T-helper 2 cell treated with Interferon-gamma antibody and Interleukin-4, amounts not matched to agents 5 μg/mL and 100 μg/mL, for 36 hours (primary cell): Measurements from ENCODE around the gene MPHOSPH10.
"Not testable (repeated sequence)": the region's sequence is repeated elsewhere in the genome, so short reads cannot be mapped to it uniquely, and the experiment has no call there.

Experiments
- DNase-seq: peaks from one replicate; pipeline ENCODE4 v3.0.0; 2021; ENCODE audit warnings: low spot score
- H3K27ac Mint-ChIP-seq: one replicate; pipeline ENCODE4 v1.8.0; 2021; ENCODE audit warnings: mild to moderate bottlenecking, mixed read lengths
- H3K27me3 Mint-ChIP-seq: one replicate; pipeline ENCODE4 v1.8.0; 2021; ENCODE audit warnings: low read depth, mixed read lengths
- H3K36me3 Mint-ChIP-seq: one replicate; pipeline ENCODE4 v1.8.0; 2021; ENCODE audit warnings: low read depth, mixed read lengths
- H3K4me1 Mint-ChIP-seq: one replicate; pipeline ENCODE4 v1.8.0; 2021; ENCODE audit warnings: low read depth, mixed read lengths
- H3K4me3 Mint-ChIP-seq: one replicate; pipeline ENCODE4 v1.8.0; 2022; ENCODE audit warnings: mild to moderate bottlenecking, moderate library complexity, mixed read lengths
- H3K9me3 Mint-ChIP-seq: one replicate; pipeline ENCODE4 v1.8.0; 2021; ENCODE audit warnings: mixed read lengths

Gene MPHOSPH10

DNA sequence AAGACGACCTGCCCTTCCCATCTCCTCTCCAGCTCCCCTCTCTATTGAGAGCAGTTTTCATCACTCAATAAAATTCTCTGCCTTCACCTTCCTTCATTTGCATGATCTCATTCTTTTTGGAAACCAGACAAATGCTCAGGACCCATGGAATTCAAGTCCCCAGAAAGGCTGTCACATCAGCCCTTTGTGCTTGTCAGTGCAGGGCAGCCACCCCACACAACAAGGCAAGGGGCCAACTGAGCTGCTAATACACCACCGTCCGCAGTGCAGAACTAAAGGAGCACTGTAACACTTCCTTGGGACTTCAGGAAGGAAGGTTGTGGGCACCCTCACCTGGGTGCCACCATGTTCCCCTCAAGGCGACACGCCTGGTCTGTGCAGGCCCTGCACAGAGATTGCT is 26.6 kb upstream of the MPHOSPH10 start:
- H3K9me3 Mint-ChIP-seq: no peaks in the 10 kb centered on the region
- no peak overlapping the region for H3K27ac Mint-ChIP-seq
- no peak overlapping the region for H3K4me3 Mint-ChIP-seq

GRCh38 chr2:71106463-71106862 is 24.0 kb upstream of the MPHOSPH10 start:
- H3K27me3 Mint-ChIP-seq, H3K4me1 Mint-ChIP-seq, H3K36me3 Mint-ChIP-seq, H3K9me3 Mint-ChIP-seq, H3K27ac Mint-ChIP-seq, DNase-seq, H3K4me3 Mint-ChIP-seq: not testable (repeated sequence)

More for the DNA sequence above, 26.6 kb upstream of the MPHOSPH10 start:
- peaks cover 7% of the 10 kb centered on the region for H3K27me3 Mint-ChIP-seq
- H3K36me3 Mint-ChIP-seq: no peaks in the 10 kb centered on the region
- DNase-seq: no peak
- H3K4me1 Mint-ChIP-seq: no peaks in the 10 kb centered on the region

GRCh38 chr2:71108091-71108490 is 22.3 kb upstream of the MPHOSPH10 start:
- no peak overlapping the region for H3K4me3 Mint-ChIP-seq
- no peaks in the 10 kb centered on the region for H3K27me3 Mint-ChIP-seq
- peaks cover 2% of the 10 kb centered on the region for H3K36me3 Mint-ChIP-seq
- H3K4me1 Mint-ChIP-seq: peaks cover 6% of the 10 kb centered on the region
- H3K9me3 Mint-ChIP-seq: no peaks in the 10 kb centered on the region
- no peak overlapping the region for H3K27ac Mint-ChIP-seq
- DNase-seq: no peak

DNA sequence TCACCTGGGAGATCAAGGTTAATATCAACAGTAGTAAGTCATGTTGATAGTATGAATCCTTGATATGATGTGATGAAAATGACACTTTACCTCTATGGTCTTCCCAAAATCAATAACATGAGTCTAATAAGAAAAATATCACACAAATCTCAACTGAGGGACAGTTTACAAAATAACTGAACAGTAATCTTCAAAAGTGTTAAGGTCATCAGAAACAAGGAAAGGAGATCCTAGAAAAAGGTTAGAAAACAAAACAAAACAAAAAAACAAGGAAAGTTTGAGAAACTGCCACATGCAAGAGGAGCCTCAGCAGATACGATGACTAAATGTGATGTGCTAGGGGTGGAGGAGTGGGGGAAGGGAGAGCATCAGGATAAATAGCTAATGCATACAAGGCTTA is 16.6 kb upstream of the MPHOSPH10 start:
- Mint-ChIP-seq H3K27ac (no peak overlapping the region), H3K4me1 (peaks cover 8% of the 10 kb centered on the region), H3K4me3 (no peak overlapping the region), H3K36me3 (peaks cover 15% of the 10 kb centered on the region), H3K27me3 (no peaks in the 10 kb centered on the region), H3K9me3 (no peaks in the 10 kb centered on the region)
- no peak for DNase-seq

- no peak for DNase-seq
- Mint-ChIP-seq H3K4me3 (no peak overlapping the region), H3K9me3 (no peaks in the 10 kb centered on the region), H3K27ac (no peak overlapping the region), H3K27me3 (no peaks in the 10 kb centered on the region), H3K36me3 (peaks cover 17% of the 10 kb centered on the region), H3K4me1 (peaks cover 4% of the 10 kb centered on the region)
These were observed 13.4 kb upstream of the MPHOSPH10 start for GRCh38 chr2:71117063-71117462.

DNA sequence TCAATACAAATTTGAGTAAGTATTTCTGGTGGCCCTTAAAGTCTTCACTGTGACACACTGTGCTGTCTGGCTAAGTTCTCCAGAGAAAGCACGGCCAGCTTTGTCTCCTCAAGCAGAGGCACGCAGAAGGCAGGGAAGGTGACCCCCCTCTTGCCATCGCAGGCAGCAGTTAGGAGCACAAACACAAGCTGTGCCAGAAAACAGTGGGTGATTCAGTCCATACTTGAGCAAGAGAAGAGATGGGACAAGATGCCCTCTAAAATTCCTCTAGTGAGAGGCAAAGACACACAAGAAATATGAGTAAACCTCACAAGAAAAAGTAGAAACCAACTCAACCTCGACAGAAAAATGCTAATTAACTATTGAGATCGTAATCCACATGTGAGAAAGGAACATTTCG is 10.2 kb upstream of the MPHOSPH10 start:
- no peak for DNase-seq
- H3K4me3 Mint-ChIP-seq: no peak overlapping the region
- H3K9me3 Mint-ChIP-seq: no peaks in the 10 kb centered on the region
- H3K36me3 Mint-ChIP-seq: peaks cover 15% of the 10 kb centered on the region
- no peak overlapping the region for H3K27ac Mint-ChIP-seq
- H3K4me1 Mint-ChIP-seq: no peaks in the 10 kb centered on the region
- no peaks in the 10 kb centered on the region for H3K27me3 Mint-ChIP-seq

- Mint-ChIP-seq H3K27ac (no peak overlapping the region), H3K4me1 (no peaks in the 10 kb centered on the region), H3K27me3 (no peaks in the 10 kb centered on the region), H3K9me3 (no peaks in the 10 kb centered on the region), H3K36me3 (peaks cover 14% of the 10 kb centered on the region), H3K4me3 (no peak overlapping the region)
- DNase-seq: no peak
These were observed 9.0 kb upstream of the MPHOSPH10 start for GRCh38 chr2:71121479-71121878.

DNA sequence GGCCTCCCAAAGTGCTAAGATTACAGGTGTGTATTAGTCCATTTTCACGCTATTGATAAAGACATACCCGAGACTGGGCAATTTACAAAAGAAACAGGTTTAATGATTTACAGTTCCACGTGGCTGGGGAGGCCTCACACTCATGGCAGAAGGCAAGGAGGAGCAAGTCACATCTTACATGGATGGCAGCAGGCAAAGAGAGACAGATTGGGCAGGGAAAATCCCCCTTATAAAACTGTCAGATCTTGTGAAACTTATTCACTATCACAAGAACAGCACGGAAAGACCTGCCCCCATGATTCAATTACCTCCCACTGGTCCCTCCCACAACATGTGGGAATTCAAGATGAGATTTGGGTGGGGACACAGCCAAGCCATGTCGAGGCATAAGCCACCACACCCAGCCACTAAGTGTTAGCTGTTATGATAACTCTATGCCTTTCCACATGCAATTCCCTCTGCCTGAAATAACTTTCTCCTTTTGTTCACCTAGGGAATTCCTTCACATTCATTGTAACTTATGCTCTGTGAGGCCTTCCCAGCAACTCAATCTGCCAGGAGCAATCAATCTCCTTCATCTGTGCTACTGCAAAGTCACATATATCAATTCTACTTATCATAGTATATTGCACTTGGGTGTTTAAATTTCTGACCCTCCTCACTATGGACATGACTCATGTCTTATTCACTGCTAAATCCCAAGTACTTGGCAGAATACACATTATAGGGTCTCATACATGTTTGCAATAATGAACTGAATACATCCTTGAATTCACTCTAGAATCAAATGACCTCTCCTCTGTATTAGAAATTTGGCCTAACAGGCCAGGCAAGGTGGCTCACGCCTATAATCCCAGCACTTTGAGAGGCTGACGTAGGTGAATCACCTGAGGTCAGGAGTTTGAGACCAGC is 7.8 kb upstream of the MPHOSPH10 start:
- Mint-ChIP-seq H3K27me3 (no peaks in the 10 kb centered on the region), H3K9me3 (no peaks in the 10 kb centered on the region), H3K27ac (no peak overlapping the region), H3K36me3 (peaks cover 14% of the 10 kb centered on the region), H3K4me1 (peaks cover 1% of the 10 kb centered on the region), H3K4me3 (no peak overlapping the region)
- DNase-seq: no peak

DNA sequence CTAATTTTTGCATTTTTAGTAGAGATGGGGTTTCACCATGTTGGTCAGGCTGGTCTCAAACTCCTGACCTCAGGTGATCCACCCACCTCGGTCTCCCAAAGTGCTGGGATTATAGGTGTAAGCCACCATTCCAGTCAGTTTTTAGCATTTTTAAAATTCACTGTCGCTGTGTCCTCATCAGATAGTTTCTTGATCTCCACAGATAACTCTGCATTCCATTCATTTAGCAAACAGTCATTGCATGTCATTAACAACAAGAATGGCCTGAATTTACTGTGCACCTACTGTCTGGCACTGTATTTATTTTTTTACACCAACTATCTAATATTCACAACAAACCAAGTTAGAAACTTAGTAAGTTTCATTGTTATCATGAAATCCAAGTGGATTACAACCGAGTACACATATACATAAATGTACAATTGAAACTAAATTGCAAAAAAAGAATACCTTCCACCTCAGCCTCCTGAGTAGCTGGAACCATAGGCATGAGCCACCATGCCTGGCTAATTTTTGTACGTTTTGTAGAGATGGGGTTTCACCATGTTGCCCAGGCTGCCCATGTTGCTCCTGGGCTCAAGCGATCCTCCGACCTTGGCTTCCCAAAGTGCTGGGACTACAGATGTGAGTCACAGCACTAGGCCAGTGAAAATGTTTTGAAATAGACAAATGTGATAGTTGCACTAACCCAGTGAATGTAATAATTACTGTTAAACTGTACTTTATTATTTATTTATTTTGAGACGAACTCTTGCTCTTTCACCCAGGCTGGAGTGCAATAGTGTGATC is 4.7 kb upstream of the MPHOSPH10 start:
- no peaks in the 10 kb centered on the region for H3K27me3 Mint-ChIP-seq
- peaks cover 15% of the 10 kb centered on the region for H3K36me3 Mint-ChIP-seq
- no peak for DNase-seq
- no peaks in the 10 kb centered on the region for H3K9me3 Mint-ChIP-seq
- H3K27ac Mint-ChIP-seq: no peak overlapping the region
- no peak overlapping the region for H3K4me3 Mint-ChIP-seq
- H3K4me1 Mint-ChIP-seq: peaks cover 6% of the 10 kb centered on the region

- H3K4me1 Mint-ChIP-seq: peaks cover 6% of the 10 kb centered on the region
- no peaks in the 10 kb centered on the region for H3K27me3 Mint-ChIP-seq
- no peak overlapping the region for H3K27ac Mint-ChIP-seq
- H3K9me3 Mint-ChIP-seq: no peaks in the 10 kb centered on the region
- peaks cover 10% of the 10 kb centered on the region for H3K36me3 Mint-ChIP-seq
- DNase-seq: no peak
- no peak overlapping the region for H3K4me3 Mint-ChIP-seq
These were observed 3.5 kb upstream of the MPHOSPH10 start for GRCh38 chr2:71126957-71127356.

- Mint-ChIP-seq H3K9me3 (no peaks in the 10 kb centered on the region), H3K4me3 (no peak overlapping the region), H3K36me3 (peaks cover 7% of the 10 kb centered on the region), H3K4me1 (peaks cover 6% of the 10 kb centered on the region), H3K27ac (no peak overlapping the region), H3K27me3 (no peaks in the 10 kb centered on the region)
- no peak for DNase-seq
These were observed 1.1 kb upstream of the MPHOSPH10 start for GRCh38 chr2:71129114-71129901.

DNA sequence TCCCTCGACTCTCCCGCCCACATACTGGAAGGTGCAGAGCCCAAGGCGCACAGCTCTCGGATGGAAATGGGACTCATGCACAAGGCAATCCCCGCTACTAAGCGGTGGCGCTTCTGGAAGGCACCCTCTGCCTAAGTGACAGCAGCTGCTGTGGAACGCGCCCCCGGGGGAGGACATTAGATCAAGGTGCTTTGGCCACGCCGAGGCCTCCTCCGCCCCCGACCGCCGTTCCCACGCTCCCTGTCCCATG is 607 bp upstream of the MPHOSPH10 start:
- Mint-ChIP-seq H3K27me3 (no peaks in the 10 kb centered on the region), H3K4me1 (peaks cover 6% of the 10 kb centered on the region), H3K4me3 (no peak overlapping the region), H3K9me3 (no peaks in the 10 kb centered on the region), H3K36me3 (peaks cover 10% of the 10 kb centered on the region), H3K27ac (no peak overlapping the region)
- no peak for DNase-seq

DNA sequence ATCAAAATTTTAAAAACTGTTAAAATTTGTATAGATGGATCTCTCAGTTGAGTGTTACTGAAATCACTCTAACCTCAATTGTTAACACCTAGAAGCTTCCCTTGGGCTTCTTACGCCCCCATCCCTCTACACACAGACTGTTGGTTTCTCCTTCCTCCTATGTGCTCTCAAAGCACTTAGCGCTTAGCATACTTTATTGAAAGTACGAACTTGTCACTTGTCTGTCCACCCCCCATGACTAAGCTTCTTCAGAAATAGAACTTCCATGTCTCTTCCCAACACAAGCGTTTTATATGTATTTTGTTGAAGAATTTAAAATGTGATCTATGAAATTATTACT is 441 bp downstream of the MPHOSPH10 start:
- H3K27me3 Mint-ChIP-seq: no peaks in the 10 kb centered on the region
- H3K4me3 Mint-ChIP-seq: no peak overlapping the region
- H3K9me3 Mint-ChIP-seq: no peaks in the 10 kb centered on the region
- peaks cover 6% of the 10 kb centered on the region for H3K4me1 Mint-ChIP-seq
- no peak for DNase-seq
- no peak overlapping the region for H3K27ac Mint-ChIP-seq
- H3K36me3 Mint-ChIP-seq: peaks cover 13% of the 10 kb centered on the region
